ENCODE data around the gene MGRN1.
A peak's percentile ranks its signal among the peaks of the same experiment; 100 is the strongest.

Gene MGRN1

GRCh38 chr16:4594433-4595410 lies 29.9 kb upstream of the MGRN1 start:
- no peak for DNase-seq (ENCODE audit: low read depth in 1 of 2, low spot score in 1 of 2)
- in situ Hi-C loops (cut with HindIII; ENCODE audit: low pct_unique_long_range_greater_than_20kb, low sequenced_read_pairs): no loop called here
- TF ChIP-seq JUND (IDR thresholded peaks at IDR 0.05; ENCODE audit: low read depth): no peak

DNA sequence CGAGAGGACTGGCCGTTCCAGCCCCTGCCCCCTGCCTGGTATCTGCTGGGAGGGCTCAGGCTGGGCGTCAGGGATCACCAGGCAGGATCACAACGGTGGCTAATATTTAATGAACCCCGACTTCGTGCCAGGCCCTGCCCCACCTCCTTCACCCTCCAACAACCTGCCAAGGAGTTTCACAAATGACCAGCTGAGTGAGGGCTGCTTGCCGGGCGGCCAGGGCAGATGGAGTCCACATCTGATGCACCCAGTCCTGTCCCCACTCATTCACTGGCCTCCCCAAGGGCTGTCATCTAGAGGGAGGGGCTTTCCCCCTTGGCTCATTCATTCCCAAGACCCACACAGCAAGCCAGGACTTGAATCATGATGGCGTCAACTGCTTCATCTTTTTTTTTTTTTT lies 27.5 kb upstream of the MGRN1 start:
- in situ Hi-C loops (cut with HindIII; ENCODE audit: low pct_unique_long_range_greater_than_20kb, low sequenced_read_pairs): no loop called here
- no peak for DNase-seq (ENCODE audit: low read depth in 1 of 2, low spot score in 1 of 2)
- no peak for TF ChIP-seq JUND (IDR thresholded peaks at IDR 0.05; ENCODE audit: low read depth)

- no peak for TF ChIP-seq JUND (IDR thresholded peaks at IDR 0.05; ENCODE audit: low read depth)
- in situ Hi-C loops (cut with HindIII; ENCODE audit: low pct_unique_long_range_greater_than_20kb, low sequenced_read_pairs): no loop called here
- no peak for DNase-seq (ENCODE audit: low read depth in 1 of 2, low spot score in 1 of 2)
Observed at GRCh38 chr16:4599037-4599436, 25.6 kb upstream of the MGRN1 start.

DNA sequence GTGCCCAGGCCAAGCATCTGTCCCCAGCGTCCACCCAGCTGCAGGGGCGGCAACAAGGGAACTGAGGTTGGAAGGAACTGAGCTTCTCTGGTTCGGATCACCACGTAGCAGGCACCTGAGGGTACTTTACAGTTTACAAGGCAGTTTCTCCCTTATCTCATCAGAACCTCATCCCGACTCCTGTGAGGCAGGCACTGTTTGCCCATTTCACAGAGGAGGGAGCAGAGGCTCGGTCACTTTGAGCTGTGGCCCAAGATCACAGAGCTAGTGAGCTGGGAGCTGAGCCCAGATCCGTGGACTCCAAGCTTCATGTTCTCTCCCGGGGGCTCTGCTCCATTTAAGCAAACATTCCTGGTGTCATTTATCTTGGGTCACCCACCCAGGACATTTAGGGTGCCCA lies 25.1 kb upstream of the MGRN1 start:
- DNase-seq (ENCODE audit: low read depth in 1 of 2, low spot score in 1 of 2): no peak

DNA sequence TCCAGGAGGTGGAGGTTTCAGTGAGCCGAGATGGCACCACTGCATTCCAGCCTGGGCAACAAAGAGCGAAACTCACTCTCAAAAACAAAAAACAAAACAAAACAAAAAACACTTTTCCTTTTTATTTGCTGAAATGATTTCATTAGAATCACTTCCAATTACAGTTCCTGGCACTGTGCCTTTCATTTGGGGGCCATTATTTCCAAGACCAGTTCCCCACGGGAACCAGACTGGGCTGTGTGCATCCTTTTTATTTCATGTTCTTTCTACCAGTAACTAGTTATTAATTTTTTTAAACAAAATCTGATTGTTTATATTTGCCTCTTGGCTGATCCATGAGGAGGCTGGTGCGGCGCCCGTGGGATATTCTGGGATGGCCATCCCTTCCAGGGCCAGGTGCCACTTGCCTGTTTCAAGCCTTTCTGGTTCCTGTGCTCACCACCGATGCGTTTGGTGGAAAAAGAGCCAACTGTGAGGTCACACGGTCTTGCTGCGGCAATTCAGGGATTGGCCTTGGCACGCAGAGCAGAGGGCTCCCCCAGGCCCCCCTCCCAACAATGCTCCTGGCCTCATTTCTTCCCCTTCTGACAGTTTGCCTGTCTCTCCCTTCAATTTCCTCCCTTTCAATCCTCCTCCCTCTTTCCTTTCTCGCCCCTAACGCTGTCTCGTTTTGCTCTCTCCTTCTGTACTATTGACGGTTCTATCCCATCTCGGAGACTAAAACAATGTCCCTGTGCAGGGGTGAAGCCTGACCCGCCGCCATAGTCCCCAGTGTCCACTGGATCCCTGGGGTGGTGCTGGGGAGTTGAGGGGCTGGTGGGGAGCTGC lies 23.4 kb upstream of the MGRN1 start:
- in situ Hi-C loops (cut with HindIII; ENCODE audit: low pct_unique_long_range_greater_than_20kb, low sequenced_read_pairs): no loop called here
- no peak for DNase-seq (ENCODE audit: low read depth in 1 of 2, low spot score in 1 of 2)
- no peak for TF ChIP-seq JUND (IDR thresholded peaks at IDR 0.05; ENCODE audit: low read depth)

More for the DNA sequence above, 25.1 kb upstream of the MGRN1 start:
- no peak for TF ChIP-seq JUND (IDR thresholded peaks at IDR 0.05; ENCODE audit: low read depth)
- in situ Hi-C loops (cut with HindIII; ENCODE audit: low pct_unique_long_range_greater_than_20kb, low sequenced_read_pairs): no loop called here

- in situ Hi-C loops (cut with HindIII; ENCODE audit: low pct_unique_long_range_greater_than_20kb, low sequenced_read_pairs): no loop called here
- no peak for DNase-seq (ENCODE audit: low read depth in 1 of 2, low spot score in 1 of 2)
- no peak for TF ChIP-seq JUND (IDR thresholded peaks at IDR 0.05; ENCODE audit: low read depth)
Observed at GRCh38 chr16:4601864-4602186, 22.8 kb upstream of the MGRN1 start.

DNA sequence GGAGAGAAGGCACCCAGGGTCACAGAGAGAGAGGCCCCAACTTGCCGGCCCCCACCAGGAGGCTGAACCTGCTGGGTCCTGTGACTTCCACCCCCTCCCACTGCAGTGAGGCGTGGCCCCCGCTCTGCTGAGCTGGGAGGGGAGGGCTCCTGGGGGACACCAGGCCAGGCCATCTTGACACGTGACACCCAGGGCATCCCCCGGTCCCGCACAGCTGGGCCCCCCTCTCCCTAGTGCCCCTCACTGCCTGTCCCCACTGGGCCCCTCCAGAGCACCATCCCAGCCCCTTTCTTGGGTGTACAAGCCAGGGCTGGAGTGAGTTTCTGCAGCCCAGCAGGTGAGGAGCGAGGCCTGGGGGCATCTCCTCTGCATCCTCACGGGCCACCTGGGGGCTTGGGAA lies 22.3 kb upstream of the MGRN1 start:
- in situ Hi-C loops (cut with HindIII; ENCODE audit: low pct_unique_long_range_greater_than_20kb, low sequenced_read_pairs): no loop called here
- no peak for DNase-seq (ENCODE audit: low read depth in 1 of 2, low spot score in 1 of 2)
- TF ChIP-seq JUND (IDR thresholded peaks at IDR 0.05; ENCODE audit: low read depth): no peak

- no peak for DNase-seq (ENCODE audit: low read depth in 1 of 2, low spot score in 1 of 2)
- in situ Hi-C loops (cut with HindIII; ENCODE audit: low pct_unique_long_range_greater_than_20kb, low sequenced_read_pairs): no loop called here
- TF ChIP-seq JUND (IDR thresholded peaks at IDR 0.05; ENCODE audit: low read depth): no peak
Observed at GRCh38 chr16:4603624-4604170, 20.9 kb upstream of the MGRN1 start.

DNA sequence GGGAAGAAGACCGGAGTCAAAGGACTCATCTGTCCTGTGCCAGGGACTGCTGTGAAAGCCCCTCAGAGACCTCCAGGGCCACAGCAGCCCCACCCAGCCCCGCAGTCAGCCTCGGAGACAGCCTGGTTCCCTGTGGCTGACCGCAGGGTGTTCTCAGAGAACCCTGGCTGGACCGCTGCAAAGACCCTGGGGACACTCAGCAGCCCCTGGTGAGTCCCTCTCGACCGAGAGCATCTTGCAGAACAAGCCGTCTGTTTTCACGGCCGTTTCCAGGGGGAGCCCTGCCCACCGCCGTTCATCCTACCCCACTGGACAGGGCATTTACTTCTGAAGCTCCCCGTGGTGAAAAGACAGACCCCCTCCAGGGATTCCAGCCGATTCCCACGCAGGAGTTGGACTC lies 20.2 kb upstream of the MGRN1 start:
- TF ChIP-seq JUND (IDR thresholded peaks at IDR 0.05; ENCODE audit: low read depth): no peak
- no peak for DNase-seq (ENCODE audit: low read depth in 1 of 2, low spot score in 1 of 2)
- in situ Hi-C loops (cut with HindIII; ENCODE audit: low pct_unique_long_range_greater_than_20kb, low sequenced_read_pairs): no loop called here

- DNase-seq (ENCODE audit: low read depth in 1 of 2, low spot score in 1 of 2): peak; percentile 46 to 63
- in situ Hi-C loops (cut with HindIII; ENCODE audit: low pct_unique_long_range_greater_than_20kb, low sequenced_read_pairs): no loop called here
- TF ChIP-seq JUND (IDR thresholded peaks at IDR 0.05; ENCODE audit: low read depth): no peak
Observed at GRCh38 chr16:4606354-4606753, 18.3 kb upstream of the MGRN1 start.

- TF ChIP-seq JUND (IDR thresholded peaks at IDR 0.05; ENCODE audit: low read depth): no peak
- DNase-seq (ENCODE audit: low read depth in 1 of 2, low spot score in 1 of 2): no peak
Observed at GRCh38 chr16:4607841-4608703, 16.6 kb upstream of the MGRN1 start.

GRCh38 chr16:4608704-4608980 lies 16.0 kb upstream of the MGRN1 start:
- no peak for TF ChIP-seq JUND (IDR thresholded peaks at IDR 0.05; ENCODE audit: low read depth)
- in situ Hi-C loops (cut with HindIII; ENCODE audit: low pct_unique_long_range_greater_than_20kb, low sequenced_read_pairs): no loop called here
- no peak for DNase-seq (ENCODE audit: low read depth in 1 of 2, low spot score in 1 of 2)

More at GRCh38 chr16:4607841-4608703, 16.6 kb upstream of the MGRN1 start:
- in situ Hi-C loops (cut with HindIII; ENCODE audit: low pct_unique_long_range_greater_than_20kb, low sequenced_read_pairs): no loop called here

All from T47D (cell line).